SKM-1 (cell line): ENCODE measurements around the gene DBF4.
A peak's percentile ranks its signal among the peaks of the same experiment; 100 is the strongest.
"Not testable (repeated sequence)": the region's sequence is repeated elsewhere in the genome, so short reads cannot be mapped to it uniquely, and the experiment has no call there.

ENCODE experiments used
- DNase-seq: peaks from one replicate; lab custom pipeline; 2025; ENCODE audit not compliant: unreplicated experiment; lab: John Stamatoyannopoulos, UW

Gene DBF4

DNA sequence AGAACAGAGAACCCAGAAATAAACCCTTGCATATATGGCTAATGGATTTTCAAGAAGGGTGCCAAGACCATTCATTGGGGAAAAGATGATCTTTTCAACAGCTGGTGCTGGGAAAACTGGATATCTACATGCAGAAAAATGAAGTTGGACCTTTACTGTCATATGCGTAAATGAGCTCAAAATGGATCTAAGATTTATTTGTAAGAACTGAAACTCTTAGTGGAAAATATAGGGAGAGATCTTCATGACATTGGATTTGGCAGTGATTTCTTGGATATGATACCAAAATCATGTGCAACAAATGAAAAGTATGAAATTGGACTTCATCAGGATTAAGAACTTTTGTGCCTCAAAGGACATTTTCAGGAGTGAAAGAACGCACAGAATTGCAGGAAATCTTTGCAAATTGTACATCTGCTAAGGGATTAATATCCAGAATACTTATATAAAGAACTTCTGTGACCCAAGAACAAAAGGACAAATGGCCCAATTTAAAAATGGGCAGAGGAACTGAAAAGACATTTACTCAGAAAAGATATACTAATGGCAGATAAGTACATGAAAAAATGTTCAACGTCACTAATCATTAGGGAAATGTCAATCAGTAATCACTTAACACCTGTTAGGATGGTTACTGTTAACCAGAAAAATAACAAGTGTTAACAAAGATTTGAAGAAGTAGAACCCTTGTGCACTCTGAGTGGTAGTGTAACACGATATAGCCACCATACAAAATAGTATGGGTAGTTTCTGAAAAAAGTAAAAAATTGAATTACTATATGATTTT is 6.1 kb downstream of the DBF4 start:
- no peak for DNase-seq

- no peak for DNase-seq
Observed at GRCh38 chr7:87885018-87885417, 8.7 kb downstream of the DBF4 start.

DNA sequence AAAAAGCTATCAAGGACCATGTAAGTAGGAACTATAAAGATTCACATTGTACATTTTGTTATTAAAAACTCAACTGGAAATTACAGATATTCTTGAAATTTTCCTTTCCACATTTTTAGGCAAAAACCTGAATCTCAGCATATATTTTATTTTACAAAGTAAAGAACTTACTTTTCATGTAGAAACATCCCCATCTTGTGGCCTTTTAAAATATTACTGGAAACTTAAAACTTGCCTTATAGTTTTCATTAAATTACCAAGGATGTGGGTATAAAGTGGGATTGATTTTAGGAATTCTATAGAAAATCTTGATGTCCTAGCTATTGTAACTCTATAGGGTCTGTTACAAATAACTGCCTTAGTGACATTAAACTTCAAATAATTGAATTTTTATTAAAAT is 10.6 kb downstream of the DBF4 start:
- DNase-seq, result peak; percentile 8

GRCh38 chr7:87895363-87895762 is 19.1 kb downstream of the DBF4 start:
- DNase-seq, result no peak

- DNase-seq, result no peak
Observed at GRCh38 chr7:87899255-87899654, 23.0 kb downstream of the DBF4 start.

DNA sequence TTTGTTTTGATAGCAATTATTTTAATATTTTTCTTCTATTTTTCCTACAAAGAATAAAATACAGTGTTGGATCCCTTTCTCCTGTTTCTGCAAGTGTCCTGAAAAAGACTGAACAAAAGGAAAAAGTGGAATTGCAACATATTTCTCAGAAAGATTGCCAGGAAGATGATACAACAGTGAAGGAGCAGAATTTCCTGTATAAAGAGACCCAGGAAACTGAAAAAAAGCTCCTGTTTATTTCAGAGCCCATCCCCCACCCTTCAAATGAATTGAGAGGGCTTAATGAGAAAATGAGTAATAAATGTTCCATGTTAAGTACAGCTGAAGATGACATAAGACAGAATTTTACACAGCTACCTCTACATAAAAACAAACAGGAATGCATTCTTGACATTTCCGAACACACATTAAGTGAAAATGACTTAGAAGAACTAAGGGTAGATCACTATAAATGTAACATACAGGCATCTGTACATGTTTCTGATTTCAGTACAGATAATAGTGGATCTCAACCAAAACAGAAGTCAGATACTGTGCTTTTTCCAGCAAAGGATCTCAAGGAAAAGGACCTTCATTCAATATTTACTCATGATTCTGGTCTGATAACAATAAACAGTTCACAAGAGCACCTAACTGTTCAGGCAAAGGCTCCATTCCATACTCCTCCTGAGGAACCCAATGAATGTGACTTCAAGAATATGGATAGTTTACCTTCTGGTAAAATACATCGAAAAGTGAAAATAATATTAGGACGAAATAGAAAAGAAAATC is 31.0 kb downstream of the DBF4 start:
- DNase-seq, result not testable (repeated sequence)

- not testable (repeated sequence) for DNase-seq
Observed at GRCh38 chr7:87908814-87909213, 32.5 kb downstream of the DBF4 start.

DNA sequence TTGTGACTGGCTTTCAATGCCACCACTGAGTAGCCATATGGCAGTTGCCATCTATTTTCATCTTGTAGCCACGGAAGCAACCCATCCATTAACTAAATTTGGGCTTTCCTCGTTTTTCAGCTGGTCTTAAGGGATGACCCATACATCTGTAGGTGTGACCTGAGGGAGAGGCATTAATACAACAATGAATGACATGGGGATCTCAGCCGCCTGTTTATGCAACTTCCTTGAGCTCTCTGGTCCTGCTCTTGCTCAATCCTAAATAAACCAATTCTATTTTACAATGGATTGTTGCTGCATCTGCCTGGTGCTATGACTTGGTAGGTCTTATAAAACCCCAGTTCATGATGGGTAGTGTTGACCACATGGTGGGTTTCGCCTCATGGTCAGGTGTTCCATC is 35.8 kb downstream of the DBF4 start:
- DNase-seq, result no peak

DNA sequence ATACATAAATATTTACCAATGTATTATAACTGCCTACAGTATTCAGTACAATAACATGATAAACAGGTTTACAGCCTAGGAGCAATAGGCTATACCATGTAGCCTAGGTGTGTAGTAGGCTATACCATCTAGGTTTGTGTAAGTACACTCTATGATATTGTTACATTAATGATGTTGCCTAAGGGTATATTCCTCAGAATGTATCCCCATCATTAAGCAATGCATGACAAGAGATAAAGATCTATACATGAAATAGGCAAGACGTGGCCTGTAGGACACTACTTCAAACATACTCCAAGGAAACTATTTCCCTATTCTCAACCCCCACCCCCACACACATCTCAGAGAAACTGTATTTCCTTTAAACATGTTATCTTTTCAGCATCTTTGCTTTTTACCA is 42.4 kb downstream of the DBF4 start:
- no peak for DNase-seq

- no peak for DNase-seq
Observed at GRCh38 chr7:87919875-87920274, 43.6 kb downstream of the DBF4 start.

DNA sequence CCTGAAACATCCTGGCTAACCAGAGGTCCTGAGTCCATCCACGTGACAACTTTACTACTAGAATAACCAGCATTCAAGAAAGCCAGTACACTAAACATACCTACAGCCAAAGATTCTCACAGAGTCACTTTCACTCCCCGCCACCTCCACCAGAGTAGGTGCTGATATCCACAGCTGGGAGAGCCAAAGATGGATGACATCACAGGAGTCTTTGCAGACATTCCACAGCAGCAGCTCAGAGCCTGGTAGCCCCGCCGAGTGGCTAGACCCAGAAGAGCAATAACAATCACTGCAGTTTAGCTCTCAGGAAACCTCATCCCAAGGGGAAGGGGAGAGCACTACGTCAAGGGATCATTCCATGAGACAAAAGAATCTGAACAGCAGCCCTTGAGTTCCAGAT is 44.3 kb downstream of the DBF4 start:
- no peak for DNase-seq

- not testable (repeated sequence) for DNase-seq
Observed at GRCh38 chr7:87922759-87923395, 46.6 kb downstream of the DBF4 start.

DNA sequence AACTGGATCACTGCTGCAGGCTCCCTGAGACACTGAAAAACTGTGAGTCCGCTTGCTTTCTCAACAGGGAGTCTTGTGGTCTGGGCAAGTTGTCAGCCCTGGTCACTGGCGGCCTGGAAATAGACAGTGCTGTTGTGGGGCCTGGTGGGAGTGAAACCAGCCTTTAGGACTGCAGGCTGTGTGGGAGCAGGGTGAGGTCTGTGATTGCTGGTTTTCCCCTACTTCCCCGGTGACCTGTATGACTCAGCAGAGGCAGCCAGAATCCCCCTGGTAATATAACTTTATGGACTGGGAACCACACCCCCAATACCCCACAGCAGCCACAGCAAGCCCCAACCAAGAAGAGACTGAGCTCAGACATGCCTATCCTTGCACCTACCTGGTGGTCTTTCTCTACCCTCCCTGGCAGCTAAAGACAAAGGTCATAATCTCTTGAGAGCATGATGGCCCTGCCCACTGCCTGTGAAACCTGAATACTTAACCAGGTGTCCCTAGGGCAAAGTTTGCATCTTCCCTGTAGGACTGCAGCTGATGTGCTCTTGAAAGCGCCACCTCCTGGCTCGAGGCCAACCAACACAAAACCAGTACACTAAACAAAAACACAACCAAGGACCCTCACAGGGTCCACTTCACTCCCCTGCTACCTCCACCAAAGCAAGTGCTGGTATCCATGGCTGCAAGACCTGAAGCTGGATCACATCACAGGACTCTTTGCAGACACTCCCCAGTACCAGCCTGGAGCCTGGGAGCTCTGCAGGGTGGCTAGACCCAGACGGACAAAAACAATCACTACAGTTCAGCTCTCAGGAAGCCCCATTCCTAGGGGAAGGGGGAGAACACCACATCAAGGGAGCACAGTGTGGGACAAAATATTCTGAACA is 50.5 kb downstream of the DBF4 start:
- DNase-seq, result no peak

DNA sequence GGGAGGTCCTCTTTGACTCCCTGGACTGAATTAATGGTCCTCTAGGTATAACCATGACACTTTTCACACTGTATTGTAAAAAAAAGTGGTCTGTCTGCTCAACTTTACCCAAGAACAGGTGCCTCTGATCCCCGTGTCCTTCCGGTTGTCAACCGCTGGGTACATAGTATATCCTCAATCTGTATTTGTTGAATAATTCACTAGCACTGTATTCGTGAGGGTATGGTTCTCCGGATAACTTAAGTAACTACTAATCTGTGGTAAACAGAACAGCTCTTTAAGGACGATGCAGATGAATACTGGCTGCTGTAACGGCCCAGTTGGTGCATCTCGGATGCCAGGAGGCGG is 57.3 kb downstream of the DBF4 start:
- DNase-seq, result no peak

DNA sequence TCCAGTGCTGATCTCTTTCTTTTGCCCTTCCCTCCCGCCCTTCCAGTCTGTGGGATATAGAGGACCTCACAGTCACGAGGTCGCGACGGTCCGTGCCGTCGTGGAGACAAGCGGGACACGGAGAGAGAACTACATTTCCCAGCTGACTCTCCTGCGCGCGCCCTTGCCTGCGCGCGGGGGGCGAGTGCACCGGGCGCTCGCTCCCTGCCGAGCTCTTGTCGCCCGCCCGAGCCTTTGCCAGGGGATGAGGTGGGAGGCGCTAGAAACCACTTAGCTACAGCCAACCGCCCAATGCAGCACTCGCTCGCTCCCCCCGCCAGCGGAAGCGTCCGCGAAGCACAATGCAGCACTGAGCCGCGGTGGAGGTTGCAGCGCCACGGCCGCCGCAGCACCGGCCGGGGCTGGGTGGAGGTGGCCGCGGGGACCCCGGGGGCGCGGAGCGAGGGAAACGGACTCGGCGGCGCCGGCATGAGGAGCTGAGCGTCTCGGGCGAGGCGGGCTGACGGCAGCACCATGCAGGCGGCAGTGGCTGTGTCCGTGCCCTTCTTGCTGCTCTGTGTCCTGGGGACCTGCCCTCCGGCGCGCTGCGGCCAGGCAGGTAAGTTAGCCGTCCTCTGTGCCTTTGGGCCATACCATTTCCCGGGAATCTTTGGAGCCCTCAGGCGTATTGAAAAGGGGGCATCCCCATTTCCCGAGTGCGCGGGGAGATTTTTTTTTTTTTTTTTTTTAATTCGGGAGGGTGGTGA is 57.8 kb downstream of the DBF4 start, which contains the start of gene ADAM22:
ADAM22 (plus strand) TSS at position 299 of the 746 bp plus-strand sequence; CDS start at position 514, 215 bp downstream.
- peak; percentile 80 for DNase-seq

GRCh38 chr7:87934699-87935383 is 58.5 kb downstream of the DBF4 start:
- no peak for DNase-seq

- DNase-seq, result no peak
Observed at GRCh38 chr7:87935384-87935706, 59.1 kb downstream of the DBF4 start.

GRCh38 chr7:87941138-87941537 is 64.8 kb downstream of the DBF4 start:
- DNase-seq, result no peak

DNA sequence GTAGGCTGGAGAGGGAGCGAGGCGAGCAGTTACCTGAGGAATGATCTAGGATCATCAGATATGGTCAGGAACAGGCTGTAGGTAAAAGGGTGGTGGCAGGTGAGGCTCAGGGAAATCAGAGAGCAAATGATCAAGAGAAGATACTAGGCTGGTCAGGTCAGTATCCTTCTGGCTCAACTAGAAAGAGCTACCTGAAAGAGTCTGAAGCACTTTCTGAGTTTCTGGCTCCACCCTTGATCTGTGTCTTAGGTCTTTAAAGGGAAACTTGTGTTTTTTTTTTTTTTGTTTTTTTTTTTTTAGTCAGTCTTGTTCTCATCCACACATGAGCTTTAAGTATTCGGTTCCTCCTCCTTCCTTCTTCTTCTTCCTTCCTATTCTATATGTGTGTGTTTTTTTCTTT is 68.3 kb downstream of the DBF4 start:
- no peak for DNase-seq

GRCh38 chr7:87945926-87946325 is 69.6 kb downstream of the DBF4 start:
- DNase-seq, result not testable (repeated sequence)
